NCI-H146 treated with DMSO at 0.1 percent for 48 hours (cell line): Measurements from ENCODE around the gene GIPC2.
"Not testable (repeated sequence)": the region's sequence is repeated elsewhere in the genome, so short reads cannot be mapped to it uniquely, and the experiment has no call there.

Experiments used
- DNase-seq: peaks from one replicate; lab custom pipeline; 2025; ENCODE audit not compliant: unreplicated experiment; lab: John Stamatoyannopoulos, UW

The GIPC2 gene

GRCh38 chr1:78045926-78046778, at the start of gene GIPC2:
GIPC2 (plus strand) TSS chr1:78045966; CDS start chr1:78046095, 129 bp downstream.
- no peak for DNase-seq

DNA sequence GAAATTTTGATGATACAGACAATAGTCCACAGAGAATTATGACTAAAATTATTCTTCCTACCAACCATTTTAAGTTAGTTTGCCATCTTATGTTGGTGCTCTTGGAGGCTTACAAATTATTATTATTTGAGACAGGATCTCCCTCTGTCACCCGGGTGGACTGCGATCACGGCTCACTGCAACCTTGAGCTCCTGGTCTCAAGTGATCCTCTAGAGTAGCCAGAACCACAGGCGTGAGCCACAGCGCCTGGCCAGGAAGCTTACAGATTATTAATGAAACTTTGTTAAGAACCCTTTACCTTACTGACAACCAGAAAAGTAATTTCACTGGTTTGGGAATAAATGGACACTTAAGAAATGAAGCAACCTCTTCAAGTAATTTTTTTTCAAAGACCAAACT, 49.0 kb upstream of the GIPC2 start:
- DNase-seq = no peak

- DNase-seq = not testable (repeated sequence)
Measured at GRCh38 chr1:78000536-78000935, 45.2 kb upstream of the GIPC2 start.

DNA sequence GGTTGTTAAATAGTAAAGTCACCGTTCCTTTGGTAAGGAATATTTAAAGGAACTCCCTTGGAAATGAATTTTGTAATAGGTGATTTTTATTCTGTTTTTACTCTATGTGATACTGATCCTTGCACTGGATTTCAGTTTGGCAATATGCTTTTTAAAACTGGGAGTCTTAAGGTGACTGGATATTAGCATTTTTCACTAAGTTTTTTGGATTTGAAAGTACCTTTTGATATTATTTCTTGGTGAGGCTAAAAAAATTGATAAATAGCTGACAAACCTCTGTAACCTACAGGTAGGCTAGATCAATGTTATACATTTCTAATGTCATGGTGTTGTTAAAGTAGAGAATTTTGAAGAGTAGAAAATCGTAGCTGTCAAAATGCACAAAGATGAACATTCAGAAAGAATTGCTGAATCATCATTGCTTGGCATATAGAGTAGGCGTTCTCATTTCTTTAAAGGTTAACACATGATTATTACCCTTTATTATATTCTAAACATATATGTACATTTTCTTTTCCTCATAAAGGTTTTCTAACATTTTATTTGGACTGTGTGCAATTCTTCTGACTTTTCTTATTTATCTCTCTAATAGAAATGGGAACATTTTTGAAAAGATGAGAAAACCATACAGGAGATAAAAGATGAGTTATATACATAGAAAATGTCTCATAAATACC, 42.6 kb upstream of the GIPC2 start:
- no peak for DNase-seq

DNA sequence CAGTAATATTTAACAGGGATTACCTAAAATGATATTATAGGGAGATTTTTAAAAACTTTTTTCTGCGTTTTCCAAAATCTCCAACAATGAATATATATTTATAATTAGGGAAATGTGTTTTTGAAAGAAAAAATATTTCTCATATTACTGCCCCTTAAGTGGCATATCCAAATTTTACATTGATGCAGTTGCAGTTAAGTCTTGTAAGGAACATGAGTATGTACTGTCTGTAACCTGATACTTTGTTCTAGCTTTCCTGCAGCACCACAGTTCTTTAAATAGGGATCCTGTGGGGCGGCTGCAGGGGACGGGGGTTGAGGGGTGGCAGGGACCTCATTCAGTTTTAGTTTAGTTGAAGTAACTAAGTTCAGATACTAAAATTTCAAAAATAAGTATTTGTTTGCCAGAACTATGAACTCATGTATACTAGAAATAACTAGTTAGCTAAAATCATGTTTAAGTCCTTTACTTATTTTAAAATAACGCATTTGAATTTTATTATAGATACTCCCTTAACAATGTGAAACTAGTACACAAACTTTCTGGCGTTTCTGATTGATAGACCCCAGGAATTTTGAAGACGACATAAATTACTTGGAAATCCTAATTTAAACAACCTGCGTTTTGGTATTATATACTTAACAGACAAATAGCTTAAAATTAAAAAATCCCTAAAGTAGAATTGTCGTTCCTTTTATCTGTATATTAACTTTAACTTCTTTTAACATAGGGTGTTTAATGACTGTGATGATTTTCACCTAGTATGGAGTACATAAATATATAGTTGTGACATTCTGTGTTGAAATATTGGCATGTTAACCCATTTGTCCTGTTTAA, 41.7 kb upstream of the GIPC2 start:
- DNase-seq = no peak

- DNase-seq = no peak
Measured at GRCh38 chr1:78004719-78005447, 40.9 kb upstream of the GIPC2 start, which contains the start of gene DNAJB4. DNAJB4 (plus strand) TSS chr1:78004939; CDS start chr1:78005111, 172 bp downstream.

DNA sequence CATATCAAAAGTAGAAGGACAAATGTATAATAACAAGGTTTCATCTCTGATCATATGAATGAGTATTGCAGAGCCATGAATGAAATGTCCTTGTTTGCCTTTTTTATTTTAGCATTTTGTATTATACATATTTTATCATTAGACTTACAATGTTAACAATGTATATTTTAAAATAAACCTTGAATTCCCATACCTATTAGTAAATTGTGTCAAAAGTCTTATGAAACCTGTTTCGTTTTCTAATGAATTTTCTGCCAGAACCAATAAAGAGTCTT, 40.4 kb upstream of the GIPC2 start:
- no peak for DNase-seq

DNA sequence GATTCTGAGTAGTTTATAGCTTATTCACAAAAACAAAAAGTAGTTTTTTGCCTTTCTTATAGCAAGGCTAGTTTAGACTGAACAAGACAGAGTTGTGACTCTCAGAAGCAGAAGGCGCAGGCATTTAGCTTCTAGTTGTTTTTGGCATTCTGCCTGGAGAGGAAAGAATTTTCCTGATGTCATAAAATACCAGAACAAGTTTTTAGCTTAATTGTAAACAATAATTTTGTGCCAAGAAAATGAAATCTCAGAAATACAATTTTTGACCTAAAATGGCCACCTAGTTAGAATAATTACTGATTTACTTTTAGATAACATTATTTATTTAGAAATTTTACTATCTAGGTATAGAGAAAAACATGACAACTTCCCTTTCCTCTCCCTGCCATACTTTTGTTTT, 40.0 kb upstream of the GIPC2 start:
- no peak for DNase-seq

DNA sequence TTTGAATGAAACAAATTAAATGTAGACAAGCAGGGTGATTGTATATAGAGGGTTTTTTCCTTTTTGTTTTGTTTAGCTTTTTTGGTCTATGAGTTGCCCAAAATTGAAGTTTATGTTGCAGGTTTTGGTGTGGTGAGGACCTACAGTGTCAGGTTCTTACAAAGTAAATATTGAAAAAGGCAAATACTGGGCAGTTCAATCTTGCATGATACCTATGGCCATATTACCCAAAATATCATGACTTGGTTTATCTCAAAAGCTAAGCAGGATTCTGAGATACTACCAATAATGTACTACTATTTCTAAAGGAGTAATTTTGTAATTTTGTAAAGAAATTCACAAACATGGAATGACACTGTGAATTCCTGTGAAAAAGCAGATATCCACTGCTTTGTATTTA, 39.2 kb upstream of the GIPC2 start:
- DNase-seq = no peak

GRCh38 chr1:78007677-78008341, 38.0 kb upstream of the GIPC2 start:
- DNase-seq = no peak

DNA sequence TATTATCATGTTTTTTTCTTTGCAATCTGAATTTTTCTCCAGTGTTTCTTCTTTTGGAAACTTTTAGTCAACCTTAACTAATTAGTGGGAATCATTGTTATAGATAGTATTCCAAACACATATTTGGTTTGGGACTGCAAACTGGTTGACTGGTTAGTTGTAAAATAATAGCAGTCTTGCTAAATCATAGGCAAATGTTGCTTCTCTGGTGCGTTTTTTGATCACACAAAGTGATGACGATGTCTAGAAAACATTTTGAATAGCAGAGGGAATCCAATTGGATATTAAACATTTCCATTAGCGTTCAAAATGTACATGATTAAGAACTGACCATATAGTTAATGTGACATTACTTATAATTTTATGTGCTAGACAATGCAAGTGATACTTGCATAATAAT, 36.5 kb upstream of the GIPC2 start:
- DNase-seq = no peak

DNA sequence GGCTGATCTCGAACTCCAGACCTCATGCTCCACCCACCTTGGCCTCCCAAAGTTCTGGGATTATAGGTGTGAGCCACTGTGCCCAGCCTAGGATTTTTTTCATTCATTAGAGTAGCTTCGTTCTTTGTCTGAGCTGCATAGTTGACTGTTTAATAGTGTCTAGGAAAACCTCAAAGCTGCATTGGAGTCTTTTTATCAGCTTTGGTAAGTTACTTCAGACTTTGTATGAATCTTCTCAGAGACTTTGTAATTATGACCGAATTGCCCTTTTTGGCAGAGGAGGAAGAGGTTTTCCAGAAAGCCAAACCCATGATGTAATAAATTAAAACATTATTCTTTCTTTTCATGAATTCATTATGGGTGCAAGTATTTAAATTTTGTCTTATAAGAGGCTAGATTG, 35.9 kb upstream of the GIPC2 start:
- no peak for DNase-seq

DNA sequence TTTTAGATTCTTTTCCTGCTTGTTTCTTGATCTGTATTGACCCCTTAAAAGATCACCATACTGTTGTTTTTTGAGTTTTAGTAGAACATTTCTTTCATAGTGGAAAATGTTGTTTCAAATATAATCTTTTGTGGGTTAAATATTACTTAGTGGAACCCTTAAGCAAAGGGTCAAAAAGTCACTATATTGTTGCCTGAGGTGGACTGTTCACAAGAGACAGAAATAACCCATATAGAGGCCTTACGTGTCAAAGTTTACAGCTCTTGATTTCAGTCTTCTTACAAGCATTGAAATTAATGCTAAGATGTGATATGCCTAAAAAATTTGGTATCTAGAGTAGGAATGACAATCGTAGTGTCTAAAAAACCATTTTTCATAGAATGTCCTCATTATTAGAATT, 34.7 kb upstream of the GIPC2 start:
- DNase-seq = no peak

- no peak for DNase-seq
Measured at GRCh38 chr1:78015148-78015547, 30.6 kb upstream of the GIPC2 start.

GRCh38 chr1:78019024-78019423, 26.7 kb upstream of the GIPC2 start:
- no peak for DNase-seq

DNA sequence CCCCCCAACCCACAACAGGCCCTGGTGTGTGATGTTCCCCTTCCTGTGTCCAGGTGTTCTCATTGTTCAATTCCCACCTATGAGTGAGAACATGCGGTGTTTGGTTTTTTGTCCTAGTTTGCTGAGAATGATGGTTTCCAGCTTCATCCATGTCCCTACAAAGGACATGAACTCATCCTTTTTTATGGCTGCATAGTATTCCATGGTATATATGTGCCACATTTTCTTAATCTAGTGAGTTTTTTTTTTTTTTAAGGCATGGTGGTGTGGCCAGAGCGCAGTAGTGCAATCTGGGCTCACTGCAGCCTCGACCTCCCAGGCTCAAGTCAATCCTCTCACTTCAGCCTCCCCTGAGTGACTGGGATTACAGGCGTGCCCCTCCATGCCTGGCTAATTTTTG, 24.6 kb upstream of the GIPC2 start:
- DNase-seq = not testable (repeated sequence)

GRCh38 chr1:78029793-78030192, 16.0 kb upstream of the GIPC2 start:
- DNase-seq = no peak

- DNase-seq = no peak
Measured at GRCh38 chr1:78032996-78033796, 12.6 kb upstream of the GIPC2 start.

GRCh38 chr1:78033797-78034172, 12.0 kb upstream of the GIPC2 start:
- DNase-seq = no peak

DNA sequence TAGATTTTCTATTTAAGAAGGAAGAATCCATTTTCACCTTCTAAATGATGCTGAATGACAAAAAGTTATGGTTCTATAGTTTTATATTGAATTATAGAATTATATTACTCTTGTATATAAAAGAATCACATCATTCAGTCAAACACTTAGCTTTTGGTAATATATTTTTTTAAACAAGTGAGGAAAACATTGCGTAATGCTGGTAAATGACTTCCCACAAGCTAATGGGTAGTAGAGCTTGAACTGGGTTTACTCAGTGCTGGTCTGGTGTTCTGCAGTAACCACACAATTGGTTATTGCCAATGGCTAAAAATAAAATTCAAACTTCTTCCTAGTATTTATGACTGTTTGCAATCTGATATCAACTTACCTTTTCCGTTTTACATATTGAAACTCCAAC, 10.6 kb upstream of the GIPC2 start:
- no peak for DNase-seq
